GM12892 (cell line): ENCODE measurements around the gene ZWINT.

Experiments
- POLR2A ChIP-seq: IDR thresholded peaks from 2 replicates; pipeline ENCODE4 v1.6.1; 2011; ENCODE audit warnings: low read depth, low read length, control low read depth
- POLR2AphosphoS5 ChIP-seq: IDR thresholded peaks from 2 replicates; pipeline ENCODE4 v1.6.1; 2011; ENCODE audit warnings: low read depth, low read length, control low read depth
- TAF1 ChIP-seq: IDR thresholded peaks from 2 replicates; pipeline ENCODE4 v1.6.1; 2011; ENCODE audit warnings: low read depth, mild to moderate bottlenecking, control low read depth, low read length, borderline replicate concordance

DNA sequence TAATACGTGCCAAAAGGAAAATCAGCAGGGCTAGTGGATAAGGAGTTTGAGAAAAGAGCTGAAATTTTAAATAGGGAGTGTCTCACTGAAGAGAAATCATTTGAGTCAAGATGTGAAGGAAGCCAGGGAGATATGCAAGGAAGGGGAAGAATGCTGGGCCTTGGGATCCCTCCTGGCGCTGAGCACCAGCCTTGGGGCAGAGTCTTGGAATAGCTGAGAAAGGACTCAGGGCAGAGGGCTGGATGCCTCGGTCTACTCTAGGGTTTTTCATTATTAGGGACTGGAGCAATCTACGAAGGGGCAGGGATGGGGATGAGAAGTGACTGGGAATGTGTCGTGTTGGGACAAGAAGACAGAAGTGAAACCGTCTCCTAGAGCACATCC lies 484 bp downstream of the ZWINT start:
- TF ChIP-seq POLR2AphosphoS5: no peak
- TF ChIP-seq TAF1: no peak
- TF ChIP-seq POLR2A: no peak
